Globus pallidus (tissue), 1 donor: ENCODE results near the gene EEF1AKMT3.
"Not testable (repeated sequence)": the region's sequence is repeated elsewhere in the genome, so short reads cannot be mapped to it uniquely, and the experiment has no call there.

ENCODE experiments used
- DNase-seq: peaks from one replicate; pipeline ENCODE4 v3.0.0-alpha.2; 2015; ENCODE audit warnings: low spot score

Gene EEF1AKMT3

DNA sequence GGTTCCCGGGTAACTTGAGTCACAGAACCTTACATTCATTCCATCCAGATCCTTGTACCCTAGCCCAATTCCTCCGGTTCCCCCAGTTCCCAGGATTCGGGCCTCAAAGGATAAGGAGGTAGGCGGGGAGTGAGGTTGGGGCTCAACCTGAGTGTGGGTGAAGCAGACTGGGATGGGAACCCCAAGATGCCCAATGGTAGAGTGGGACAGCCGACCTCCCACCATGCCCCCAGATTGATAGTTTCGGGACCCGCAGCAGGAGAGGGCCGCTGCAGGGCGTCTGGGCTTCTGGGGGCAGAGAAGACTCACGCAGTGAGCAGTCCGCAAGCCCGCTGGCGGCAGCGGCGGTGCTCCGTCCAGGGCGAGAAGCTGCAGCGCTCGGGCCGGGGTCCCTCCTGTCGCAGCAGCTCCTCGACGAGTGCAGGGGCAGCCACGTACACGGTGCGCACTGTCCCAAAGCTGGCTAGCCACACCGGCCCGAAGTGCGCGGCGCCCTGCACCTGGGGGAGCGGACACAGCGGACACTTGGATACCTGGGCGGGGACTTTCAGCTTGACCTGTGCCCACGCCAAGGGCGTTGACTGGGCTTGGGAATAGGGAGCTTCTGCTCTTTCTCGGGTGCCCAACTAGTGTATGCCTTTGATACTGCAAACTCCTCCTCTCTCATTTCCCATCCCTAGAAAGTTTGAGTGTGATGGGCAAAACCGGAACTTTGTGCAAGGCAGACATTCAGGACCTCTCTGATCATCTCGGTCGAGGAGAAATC lies 6.5 kb upstream of the EEF1AKMT3 start:
- no peak for DNase-seq

DNA sequence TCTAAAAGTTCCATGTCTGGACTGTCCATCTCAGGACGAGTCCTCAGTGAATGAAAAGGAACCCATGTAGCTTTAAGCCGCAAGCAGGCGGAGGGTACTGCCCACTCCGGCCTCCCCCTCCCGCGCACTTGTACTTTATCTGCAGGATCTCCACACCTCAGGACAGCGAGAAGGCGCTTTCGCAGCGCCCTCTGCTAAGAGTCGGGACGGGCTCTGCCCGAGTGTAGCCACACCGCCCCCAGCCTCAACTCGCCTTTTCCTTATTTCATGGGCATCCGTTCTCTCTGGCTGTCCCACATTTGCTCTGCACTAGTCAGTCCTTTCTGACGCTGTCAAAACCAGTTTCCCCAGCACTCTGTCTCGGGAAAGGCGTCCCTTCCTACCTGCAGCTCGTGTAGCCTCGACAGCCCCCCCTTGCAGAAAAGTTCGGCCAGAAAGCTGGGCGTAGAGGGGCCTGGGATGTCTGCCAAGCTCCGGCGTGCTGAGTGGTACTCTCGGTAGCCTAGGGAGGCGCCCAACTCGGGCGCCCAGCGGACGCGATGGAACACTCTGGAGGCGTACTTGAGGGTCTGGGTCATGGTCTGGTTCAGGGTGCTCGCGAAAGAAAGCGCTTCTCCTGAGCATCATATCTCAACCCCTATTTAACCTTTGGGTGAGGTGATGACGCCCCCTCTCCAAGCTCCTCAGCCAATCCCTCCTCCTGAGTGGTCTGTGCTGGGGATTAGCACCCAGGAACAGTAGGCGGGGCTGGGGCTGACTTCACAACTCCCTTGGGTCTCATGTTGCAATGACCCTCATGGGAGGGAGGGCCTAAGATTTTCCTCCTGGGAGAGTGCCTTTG lies 5.7 kb upstream of the EEF1AKMT3 start, which contains the start of gene CYP27B1:
TSS of gene CYP27B1 (minus strand) at position 615 of the 841 bp plus-strand sequence. CDS start at position 578, 37 bp downstream.
- no peak for DNase-seq

DNA sequence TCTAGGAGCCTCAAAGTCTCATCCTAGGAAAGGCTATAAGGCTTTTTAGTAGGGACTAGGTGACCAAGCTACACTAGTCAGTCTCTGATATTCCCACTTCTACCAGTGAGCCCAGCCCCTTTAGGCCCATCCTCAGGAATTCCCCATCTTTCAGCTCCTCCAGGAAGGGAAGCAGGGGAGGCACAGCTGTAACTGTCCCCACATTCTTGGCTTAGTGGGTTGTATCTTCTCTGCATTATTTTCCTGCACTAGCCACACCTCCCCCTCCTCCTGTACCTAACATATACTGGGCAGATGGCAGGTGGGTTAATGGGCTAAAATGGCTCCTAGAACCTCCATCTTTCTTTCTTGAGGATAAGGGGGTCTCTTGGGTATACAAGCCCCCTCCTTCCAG lies 5.1 kb upstream of the EEF1AKMT3 start:
- DNase-seq = no peak

DNA sequence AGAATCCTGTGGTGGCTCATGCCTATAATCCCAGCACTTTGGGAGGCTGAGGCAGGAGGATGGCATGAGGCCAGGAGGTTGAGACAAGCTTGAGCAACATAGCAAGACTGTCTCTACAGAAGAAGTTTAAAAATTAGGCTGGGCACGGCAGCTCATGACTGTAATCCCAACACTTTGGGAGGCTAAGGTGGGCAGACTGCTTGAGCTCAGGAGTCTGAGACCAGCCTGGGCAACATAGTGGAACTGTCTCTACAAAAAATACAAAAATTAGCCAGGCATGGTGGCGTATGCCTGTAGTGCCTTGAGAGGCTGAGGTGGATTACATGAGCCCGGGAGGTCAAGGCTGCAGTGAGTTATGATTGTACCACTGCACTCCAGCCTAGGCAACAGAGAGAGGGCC lies 4.5 kb upstream of the EEF1AKMT3 start:
- DNase-seq = no peak

DNA sequence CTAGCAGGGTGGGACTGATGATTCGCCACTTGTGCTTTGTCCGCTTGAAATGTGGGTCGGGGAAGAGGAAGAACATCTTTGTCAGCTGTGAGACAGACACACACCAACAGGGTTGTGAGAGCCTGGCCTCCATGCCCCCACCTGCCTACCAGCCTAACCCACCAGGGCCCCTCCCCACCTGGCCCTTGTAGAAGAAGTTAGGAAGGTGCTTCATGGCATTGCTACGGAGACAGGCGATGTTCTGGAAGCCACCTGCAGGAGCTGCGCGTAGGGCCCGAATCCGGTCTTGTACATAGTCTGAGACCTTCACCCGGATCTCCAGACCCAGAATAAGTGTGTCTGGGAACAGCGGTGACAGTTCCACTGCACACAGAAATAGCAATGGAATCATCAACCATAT lies 2.8 kb upstream of the EEF1AKMT3 start:
- no peak for DNase-seq

DNA sequence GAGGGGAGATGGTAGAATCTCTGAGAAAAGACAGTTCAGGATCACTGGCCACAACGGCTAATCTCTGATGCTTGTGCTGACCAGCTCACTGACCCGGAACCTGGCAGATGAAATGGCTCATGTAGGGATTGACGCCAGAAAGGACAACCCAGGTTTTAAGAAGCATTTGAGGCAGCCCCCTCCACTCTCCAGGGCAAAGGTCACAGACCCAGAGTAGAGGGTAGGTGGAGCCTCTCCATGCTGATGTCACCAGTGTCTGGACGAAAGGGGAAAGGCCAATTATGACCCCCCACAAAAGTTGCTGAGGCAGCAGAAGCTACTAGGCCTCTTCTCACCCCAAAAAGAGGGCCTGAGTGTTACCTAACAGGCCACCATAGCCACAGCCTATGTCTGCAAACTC lies 1.7 kb upstream of the EEF1AKMT3 start:
- DNase-seq = no peak

DNA sequence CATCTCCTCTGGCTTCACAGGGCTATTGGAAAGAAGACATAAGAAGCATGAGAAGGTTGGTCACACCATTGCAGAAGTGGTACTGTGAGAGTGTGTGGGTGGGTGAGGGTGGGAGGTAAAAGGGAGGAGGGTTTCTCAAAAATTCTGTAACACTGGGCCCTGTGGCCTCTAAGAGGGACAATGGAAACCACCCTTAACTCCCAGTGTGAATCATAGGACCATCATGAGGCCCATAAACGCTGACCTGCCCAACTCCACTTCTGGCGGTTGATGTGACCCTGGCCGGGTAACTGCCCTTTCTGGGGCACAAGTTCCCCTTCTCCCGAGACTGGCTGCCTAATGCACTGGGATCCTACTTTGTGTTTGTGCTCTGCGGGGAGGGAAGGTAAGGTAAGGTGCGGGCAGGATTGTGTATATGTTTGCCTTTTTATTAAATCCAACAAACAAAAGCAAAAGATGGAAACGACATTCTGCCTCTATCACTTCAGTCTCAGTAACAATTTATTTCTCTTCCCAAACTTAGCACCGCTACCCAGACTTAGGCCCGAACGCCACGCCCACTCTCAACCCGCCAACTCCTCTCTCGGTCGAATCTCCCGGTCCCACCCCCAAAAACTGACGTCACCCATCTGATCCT lies 1.1 kb upstream of the EEF1AKMT3 start:
- peak; percentile 69 for DNase-seq

DNA sequence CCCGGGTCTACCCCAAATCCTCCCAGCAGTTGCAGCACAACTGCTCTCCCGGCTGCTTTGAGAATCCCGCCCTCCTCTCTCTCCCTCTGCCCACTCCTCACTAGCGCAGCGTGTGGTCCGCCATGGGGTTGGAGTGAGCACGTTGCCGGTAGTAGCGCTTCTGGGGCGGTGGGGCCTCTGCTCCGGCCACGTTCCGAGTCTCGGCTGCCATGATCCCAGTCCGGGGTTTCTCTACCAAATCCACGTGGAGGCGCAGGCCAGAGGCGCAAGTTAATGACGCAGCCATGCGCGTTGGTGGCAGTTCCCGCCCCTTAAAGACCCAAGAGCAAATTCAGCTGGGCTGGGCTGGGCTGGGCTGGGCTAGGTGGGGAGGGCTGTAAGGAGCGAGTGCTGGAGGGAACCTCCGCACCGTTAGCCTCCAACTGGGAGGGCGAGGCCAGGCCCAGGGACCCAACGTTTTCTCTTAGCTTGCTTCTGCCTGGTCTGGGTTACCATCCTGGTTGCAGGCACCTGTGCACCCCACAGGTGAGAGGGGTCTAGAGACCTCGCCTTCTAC lies 463 bp upstream of the EEF1AKMT3 start, which contains the start of gene METTL1:
TSS of gene METTL1 (minus strand) at position 233 of the 556 bp plus-strand sequence. CDS start at position 211, 22 bp downstream.
- peak; percentile 93 for DNase-seq

DNA sequence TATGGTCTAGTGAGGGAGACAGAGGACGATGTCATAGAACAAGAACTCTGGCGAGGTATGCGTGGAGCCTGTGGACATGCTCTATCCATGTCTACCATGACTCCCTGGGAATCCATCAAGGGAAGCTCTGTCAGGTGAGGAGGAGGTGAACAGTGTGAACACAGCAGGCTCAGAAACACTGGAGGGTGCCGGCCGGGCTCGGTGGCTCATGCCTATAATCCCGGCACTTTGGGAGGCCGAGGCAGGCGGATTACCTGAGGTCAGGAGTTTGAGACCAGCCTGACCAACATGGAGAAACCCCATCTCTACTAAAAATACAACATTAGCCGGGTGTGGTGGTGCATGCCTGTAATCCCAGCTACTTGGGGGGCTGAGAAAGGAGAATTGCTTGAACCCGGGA lies 2.2 kb downstream of the EEF1AKMT3 start:
- DNase-seq = not testable (repeated sequence)

DNA sequence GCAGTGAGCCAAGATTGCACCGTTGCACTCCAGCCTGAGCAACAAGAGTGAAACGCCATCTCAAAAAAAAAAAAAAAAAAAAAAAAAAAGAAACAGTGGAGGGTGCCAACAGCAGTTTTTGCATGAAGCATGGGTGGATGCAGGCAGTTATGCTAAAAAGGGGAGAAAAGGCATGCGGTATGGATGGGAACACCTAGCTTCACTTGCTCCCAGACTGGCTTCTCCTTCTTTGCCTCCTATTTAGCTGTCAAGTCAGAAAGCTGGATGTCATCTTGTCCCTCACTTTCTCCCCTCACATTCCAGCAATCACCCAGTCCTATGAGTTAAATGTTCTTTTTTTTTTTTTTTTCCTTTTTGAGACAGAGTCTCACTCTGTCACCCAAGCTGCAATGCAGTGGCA lies 2.6 kb downstream of the EEF1AKMT3 start:
- no peak for DNase-seq

DNA sequence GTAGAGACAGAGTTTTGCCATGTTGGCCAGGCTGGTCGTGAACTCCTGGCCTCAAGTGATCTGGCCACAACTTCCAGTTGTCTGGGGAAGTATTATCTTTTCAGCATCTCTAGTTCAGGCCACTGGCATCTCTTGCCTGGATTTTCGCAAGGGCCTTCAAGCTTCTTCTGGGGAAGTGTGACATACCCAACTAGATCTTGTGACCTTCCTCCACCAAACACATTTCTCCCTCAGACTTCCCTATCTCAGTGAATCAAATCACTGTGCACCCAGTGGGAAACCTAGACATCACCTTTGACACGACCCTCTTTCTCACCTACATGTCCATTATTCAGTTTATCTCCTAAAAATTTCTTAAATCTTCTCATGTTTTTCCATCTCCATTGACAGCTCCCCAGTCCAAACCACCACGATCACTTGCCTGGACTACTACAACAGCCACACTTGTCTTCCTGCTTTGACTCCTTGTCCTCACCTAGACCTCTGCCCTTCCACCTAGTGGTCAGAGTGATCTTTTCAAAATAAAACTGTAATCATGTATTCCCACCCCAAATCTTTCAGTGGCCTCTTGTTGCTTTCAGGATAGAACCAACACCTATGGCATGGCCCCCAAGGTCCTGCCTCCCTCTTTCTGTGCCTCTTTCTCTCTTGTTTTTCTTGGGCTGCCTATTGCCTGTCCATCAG lies 3.3 kb downstream of the EEF1AKMT3 start:
- no peak for DNase-seq

DNA sequence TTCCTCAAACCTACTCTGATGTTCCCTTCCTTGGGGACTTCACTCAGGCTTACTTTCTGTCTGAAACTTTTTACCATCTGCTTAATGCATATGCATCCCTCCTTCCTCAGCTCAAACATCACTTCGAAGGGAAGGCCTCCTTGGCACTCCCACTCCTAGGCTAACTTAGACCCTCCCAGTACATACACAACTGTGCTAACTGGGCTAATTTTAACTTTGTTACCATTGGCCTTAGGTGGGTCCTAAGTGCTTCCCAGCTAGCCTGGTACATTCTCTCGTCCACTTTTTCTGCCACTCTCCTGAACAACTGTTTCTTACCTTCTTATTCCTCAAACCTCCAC lies 3.8 kb downstream of the EEF1AKMT3 start:
- no peak for DNase-seq

DNA sequence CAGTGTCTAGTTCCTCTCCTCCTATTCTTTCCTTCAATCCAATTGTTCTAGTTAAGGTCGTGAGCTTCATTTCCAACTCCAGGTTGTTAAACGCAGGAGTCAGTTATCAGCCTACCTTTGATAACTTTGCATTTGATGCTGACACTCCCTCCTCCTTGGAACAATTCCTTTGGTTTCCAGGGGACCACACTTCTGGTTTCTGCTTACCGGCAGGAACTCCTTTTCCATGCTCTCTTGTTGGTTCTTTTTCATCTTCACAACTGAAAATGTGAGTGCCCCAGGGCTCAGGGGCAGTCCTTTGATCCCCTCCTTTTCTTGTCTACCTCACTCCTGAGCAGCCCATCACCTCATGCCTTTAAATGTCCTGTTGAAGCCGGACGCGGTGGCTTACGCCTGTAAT lies 5.0 kb downstream of the EEF1AKMT3 start:
- no peak for DNase-seq

DNA sequence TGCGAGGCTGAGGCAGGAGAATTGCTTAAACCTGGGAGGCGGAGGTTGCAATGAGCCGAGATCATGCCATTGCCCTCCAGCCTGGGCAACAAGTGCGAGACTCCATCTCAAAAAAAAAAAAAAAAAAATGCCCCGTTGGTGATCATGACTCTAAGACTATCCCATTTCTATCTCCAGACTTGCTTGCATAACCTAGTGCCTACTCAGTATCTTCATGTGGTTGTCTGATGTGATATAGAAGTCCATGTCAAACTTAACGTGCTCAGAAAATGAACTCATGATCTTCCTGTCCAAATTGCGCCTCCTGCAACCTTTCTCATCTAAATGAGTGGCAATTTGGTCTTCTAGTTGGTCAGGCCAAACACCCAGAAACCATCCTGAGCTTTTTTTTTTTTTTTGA lies 5.5 kb downstream of the EEF1AKMT3 start:
- no peak for DNase-seq

DNA sequence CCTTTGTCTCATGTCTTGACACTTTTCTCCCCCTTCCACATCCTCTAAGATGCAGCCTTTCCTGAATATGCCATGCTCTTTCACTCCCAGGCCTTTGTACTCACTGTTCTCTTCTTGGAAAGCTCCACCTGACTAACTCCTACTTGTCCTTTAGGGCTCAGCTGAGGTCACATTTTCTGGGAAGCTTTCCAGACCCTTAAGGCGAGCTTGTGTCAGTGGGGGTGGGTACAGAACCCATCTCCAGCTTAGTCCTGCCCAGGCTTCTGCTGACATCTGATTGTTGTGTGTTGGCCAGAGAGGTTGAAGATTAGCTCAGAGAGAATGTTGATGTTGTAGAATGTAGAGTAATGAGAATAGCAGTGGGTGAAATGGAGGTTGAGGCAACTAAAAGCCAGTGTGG lies 7.3 kb downstream of the EEF1AKMT3 start:
- no peak for DNase-seq

DNA sequence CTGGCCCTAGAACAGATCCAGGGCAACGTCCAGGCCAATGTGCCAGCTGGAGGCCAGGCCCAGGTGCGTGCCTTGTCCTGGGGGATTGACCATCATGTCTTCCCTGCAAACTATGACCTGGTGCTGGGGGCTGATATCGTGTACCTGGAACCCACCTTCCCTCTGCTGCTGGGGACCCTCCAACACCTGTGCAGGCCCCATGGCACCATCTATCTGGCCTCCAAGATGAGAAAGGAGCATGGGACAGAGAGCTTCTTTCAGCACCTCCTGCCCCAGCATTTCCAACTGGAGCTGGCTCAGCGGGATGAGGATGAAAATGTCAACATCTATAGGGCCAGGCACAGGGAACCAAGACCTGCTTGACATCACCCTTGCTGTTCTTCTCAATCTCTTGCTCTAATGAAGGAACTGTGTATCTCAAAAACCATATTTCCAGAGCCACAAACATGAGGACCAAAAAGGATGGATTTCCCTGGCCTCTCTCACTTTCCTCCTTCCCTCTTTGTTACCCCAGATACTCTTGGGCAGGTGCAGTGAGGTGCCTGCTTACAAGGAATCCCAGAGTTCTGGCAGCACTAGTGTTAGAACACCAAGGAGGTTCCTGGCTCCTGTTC lies 8.0 kb downstream of the EEF1AKMT3 start:
- DNase-seq = no peak

DNA sequence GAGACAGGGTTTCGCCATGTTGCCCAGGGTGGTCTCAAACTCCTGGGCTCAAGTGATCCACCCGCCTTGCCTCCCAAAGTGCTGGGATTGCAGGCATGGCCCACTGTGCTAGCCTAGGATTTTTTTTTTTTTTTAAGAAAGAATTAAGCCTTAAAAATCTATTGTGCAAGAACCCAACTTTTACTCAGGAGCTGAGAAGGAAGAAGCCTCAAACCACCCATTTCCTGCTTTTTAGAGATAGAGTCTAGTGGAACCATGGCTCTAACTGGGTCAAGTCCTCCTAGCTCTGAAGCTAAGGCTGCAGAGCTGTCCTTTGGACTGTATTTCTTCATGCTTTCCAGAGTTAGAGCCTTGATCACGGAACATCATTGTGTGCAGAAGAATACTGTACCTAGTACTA lies 8.8 kb downstream of the EEF1AKMT3 start:
- DNase-seq = no peak

DNA sequence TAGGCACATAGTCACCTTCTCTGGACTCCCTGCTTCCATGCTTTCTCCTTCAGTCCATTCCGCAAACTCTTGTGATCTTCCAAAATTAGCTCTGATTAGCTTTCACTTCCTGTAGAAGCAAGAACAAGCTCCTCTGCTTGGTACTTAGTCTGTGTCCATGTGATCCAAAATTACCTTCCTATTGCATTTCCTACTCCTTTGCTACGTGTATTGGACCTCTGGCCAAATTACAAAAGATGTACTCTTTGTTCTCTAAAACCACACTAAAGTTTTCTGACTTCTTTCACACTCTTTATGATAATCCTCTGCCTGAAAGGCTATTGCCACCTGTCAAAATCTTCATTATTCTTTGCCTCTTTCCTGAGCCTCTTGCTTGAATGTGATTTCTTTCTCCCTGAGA lies 9.4 kb downstream of the EEF1AKMT3 start:
- no peak for DNase-seq

DNA sequence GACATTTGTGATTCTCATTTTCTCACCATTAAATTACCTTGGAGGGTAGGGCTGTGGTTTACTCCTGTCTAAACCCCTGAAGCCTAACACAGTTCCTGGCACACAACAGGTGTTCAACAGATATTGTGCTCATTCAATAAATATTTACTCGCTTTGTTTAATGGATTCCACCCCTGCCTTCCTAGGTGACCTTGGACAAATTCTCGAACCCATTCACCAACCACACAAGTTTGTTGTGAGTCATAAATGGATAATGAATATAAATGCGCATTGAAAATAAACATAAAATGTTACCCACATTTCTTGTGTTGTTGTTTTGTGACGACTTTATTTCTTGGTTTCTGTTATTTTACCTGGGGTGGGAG lies 9.8 kb downstream of the EEF1AKMT3 start:
- no peak for DNase-seq

DNA sequence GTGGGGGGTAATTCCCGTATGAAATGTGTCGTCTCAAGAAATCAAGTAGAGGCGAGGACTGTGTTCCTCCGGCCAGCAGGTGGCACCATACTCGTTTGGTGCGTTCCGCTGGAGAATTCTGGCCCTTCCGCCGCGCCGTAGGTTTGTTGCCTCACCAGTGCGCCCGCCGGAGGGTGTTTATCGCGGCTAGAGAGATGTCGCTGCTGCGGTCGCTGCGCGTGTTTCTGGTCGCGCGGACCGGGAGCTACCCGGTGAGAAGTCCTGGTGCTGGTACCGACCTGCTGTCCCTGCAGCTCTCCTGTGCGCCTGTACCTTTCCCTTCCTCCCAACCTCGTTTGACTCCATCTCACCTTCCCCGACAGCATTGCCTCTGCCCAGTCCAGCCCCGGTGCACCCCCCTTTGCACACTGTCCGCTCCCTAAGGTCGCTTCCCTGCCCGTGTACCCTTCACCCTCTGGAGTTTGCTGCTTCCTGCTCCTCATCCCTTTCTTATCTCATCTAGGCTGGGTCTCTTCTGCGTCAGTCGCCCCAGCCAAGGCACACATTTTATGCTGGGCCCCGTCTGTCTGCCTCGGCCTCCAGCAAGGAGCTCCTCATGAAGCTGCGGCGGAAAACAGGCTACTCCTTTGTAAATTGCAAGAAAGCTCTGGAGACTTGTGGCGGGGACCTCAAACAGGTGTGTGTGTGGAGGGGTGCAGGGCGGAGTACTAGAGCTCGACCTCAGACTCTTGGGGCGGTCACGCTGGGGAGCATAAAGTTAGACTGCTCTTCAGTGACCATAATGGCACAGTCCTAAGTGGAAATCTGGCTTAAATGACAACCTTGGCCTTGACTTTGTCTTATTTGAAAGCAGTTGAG lies 10.4 kb downstream of the EEF1AKMT3 start, which contains the start of gene TSFM:
TSS of gene TSFM (plus strand) at position 180 of the 858 bp plus-strand sequence. CDS start at position 195, 15 bp downstream.
- peak; percentile 90 for DNase-seq

DNA sequence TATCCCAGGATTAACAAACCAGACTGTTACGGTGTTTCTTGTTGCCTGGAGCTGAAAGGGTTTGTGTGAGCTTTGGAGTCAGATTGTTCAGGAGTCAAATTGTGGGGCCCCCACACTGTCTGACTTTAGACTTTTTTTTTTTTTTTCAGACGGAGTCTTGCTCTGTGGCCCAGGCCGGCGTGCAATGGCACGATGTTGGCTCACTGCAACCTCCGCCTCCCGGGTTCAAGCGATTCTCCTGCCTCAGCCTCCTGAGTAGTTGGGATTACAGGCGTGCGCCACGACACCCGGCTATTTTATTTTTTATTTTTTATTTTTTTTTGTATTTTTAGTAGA lies 11.0 kb downstream of the EEF1AKMT3 start:
- DNase-seq = no peak
